ENCODE results near the gene DCTN5. TPM values are rescaled to one million over a fixed set of nuclear protein-coding genes. Genes with fewer than 3 reads are reported as not detected.

DCTN5 gene
- total RNA-seq, result 39.3 and 43.7 TPM in 2 replicates

GRCh38 chr16:23640931-23641765 lies at the start of gene DCTN5, which contains the start of gene PALB2:
Gene DCTN5, plus strand, starts transcription at chr16:23641466. Its CDS starts 77 bp downstream, at chr16:23641543.
Gene PALB2, minus strand, starts transcription at chr16:23641310. Its CDS starts 153 bp downstream, at chr16:23641157.

DNA sequence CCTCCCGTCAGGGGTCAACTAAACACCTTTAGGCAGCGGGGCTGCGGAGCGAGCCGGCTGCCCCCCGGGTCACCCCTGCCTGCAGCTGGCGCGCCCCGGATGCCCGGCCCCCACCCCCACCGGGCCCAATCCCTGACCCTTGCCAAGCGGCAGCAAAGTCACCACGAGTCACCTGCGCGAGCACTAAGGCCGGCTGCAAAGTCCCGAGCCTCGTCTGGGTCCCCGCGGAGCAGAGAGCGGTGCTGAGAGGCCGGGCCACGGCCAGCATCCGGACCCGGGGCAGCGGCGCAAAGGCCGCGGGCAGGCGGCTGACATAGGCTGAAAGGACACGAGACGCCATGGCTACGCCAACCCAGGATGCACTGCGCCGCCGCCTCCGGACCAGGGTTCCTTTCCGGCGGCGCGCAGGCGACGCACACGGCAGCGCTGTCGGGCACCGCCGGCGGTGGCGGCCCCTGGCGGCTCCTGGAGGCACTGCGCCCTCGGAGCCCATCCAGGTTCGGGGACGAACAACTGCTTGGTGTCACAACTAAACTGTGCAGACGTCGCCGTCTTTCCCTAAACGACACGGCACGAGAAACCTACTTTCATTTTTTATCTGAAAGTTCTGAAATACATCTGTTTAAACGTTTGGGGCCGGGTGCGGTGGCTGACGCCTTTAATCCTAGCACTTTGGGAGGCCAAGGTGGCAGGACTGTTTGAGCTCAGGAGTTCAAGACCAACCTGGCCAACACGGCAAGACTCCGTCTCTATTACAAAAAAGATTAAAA lies 45.1 kb upstream of the DCTN5 start, which contains the start of gene NDUFAB1:
Gene NDUFAB1, minus strand, starts transcription at position 366 of the 770 bp plus-strand sequence. Its CDS starts 26 bp downstream, at position 340.

DNA sequence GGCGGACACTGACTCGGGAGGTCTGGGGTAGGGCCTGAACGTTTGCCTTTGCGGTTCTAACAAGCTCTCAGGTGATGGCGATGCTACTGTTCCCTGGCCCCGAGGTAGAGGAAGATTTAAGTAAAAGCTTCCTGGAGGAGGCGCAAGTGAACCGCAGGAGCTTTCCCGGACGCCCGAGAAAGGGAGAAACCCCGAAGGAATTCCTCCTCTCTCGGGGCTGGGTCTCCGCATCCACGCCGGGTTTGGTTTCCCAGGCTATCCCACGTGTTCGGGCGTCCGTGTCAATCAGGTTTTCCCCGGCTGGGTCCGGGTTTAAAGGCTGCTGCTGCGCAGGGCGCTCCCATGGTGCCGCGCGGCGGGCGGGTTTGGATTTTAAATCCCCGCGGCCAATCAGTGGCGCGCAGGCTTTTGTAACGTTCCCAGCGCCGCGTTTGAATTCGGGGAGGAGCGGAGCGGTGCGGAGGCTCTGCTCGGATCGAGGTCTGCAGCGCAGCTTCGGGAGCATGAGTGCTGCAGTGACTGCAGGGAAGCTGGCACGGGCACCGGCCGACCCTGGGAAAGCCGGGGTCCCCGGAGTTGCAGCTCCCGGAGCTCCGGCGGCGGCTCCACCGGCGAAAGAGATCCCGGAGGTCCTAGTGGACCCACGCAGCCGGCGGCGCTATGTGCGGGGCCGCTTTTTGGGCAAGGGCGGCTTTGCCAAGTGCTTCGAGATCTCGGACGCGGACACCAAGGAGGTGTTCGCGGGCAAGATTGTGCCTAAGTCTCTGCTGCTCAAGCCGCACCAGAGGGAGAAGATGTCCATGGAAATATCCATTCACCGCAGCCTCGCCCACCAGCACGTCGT lies 37.4 kb downstream of the DCTN5 start, which contains the start of gene PLK1:
Gene PLK1, plus strand, starts transcription at position 460 of the 844 bp plus-strand sequence. Its CDS starts 44 bp downstream, at position 504.

GRCh38 chr16:23712976-23713375 lies 71.7 kb downstream of the DCTN5 start, which contains the start of gene ERN2:
Gene ERN2, minus strand, starts transcription at chr16:23713222. Its CDS starts 35 bp downstream, at chr16:23713187.

Other genes with a start within 250 kb of the DCTN5 start
- gene COG7, start 188.3 kb upstream of the DCTN5 start, total RNA-seq, result 11.1 and 14.0 TPM in 2 replicates
- 13.4 and 19.6 TPM in 2 replicates for gene GGA2, start 131.0 kb upstream of the DCTN5 start, total RNA-seq
- 20.2 and 32.7 TPM in 2 replicates for gene EARS2, start 84.1 kb upstream of the DCTN5 start, total RNA-seq
- gene UBFD1, start 83.7 kb upstream of the DCTN5 start, total RNA-seq, result 92.5 and 113 TPM in 2 replicates
- gene NDUFAB1, start 45.1 kb upstream of the DCTN5 start, total RNA-seq, result 135 and 140 TPM in 2 replicates
- 10.3 and 14.7 TPM in 2 replicates for gene PALB2, start 156 bp upstream of the DCTN5 start, total RNA-seq
- gene PLK1, start 37.4 kb downstream of the DCTN5 start, total RNA-seq, result 28.6 and 58.6 TPM in 2 replicates
- gene ERN2, start 71.8 kb downstream of the DCTN5 start, total RNA-seq, result under 0.01 TPM in 1 of 2 replicates, not detected in the other
- not detected in 2 replicates for gene CHP2, start 113.6 kb downstream of the DCTN5 start, total RNA-seq
- not detected in 2 replicates for gene PRKCB, start 194.5 kb downstream of the DCTN5 start, total RNA-seq